Stimulated activated CD4-positive, alpha-beta T cell treated with anti-CD3 and anti-CD28 coated beads, Interleukin-1b, Interleukin-23, amount 100 ng/mL, for 24 hours (primary cell): ENCODE data around the gene HTR4.
A peak's percentile ranks its signal among the peaks of the same experiment; 100 is the strongest.

Experiments
- DNase-seq, 4 experiments: peaks; one replicate each; pipeline ENCODE4 v3.0.0-alpha.2; 2020; ENCODE audit warnings: low read depth in 4 of 4, low spot score in 1 of 4

Gene HTR4

DNA sequence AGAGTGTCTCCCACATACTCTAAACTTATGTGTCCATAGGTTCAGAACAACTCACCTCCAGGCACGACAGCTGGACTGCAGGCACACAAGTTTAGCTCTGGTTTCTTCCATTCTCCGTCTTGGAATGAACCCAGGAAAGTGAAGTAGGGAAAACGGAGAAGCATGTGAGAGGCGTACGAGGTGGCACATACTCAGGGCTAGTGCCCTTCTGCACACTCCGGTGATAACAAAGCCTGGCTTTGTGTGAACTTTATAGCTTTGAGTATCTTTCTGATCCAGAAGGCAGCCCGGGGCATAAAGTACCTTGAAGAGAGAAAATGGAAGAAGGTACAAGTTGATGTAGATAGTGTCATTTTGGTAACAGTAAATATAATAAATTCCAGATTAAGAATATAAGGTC, 11.1 kb upstream of the HTR4 start:
- no peak for DNase-seq

DNA sequence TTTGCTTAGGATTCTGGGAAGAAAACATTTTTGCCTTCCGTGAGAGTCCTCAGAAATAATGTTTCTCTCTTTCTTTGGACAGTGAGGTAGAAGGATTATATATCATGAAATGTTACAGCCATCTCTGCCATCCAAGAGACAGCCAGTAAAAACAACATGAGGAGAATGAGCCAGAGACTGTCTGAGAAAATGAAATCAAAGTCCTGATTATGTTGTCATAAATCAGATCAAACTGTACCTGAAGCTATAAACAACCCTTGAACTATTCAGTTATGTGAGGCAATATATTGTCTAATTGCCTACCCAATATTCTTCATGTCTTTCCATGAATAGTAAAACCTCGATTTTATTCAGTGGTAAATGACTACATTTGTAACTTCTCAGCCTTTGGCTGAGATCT, 9.2 kb upstream of the HTR4 start:
- no peak for DNase-seq

GRCh38 chr5:148660346-148660660, 6.0 kb upstream of the HTR4 start:
- DNase-seq = no peak

DNA sequence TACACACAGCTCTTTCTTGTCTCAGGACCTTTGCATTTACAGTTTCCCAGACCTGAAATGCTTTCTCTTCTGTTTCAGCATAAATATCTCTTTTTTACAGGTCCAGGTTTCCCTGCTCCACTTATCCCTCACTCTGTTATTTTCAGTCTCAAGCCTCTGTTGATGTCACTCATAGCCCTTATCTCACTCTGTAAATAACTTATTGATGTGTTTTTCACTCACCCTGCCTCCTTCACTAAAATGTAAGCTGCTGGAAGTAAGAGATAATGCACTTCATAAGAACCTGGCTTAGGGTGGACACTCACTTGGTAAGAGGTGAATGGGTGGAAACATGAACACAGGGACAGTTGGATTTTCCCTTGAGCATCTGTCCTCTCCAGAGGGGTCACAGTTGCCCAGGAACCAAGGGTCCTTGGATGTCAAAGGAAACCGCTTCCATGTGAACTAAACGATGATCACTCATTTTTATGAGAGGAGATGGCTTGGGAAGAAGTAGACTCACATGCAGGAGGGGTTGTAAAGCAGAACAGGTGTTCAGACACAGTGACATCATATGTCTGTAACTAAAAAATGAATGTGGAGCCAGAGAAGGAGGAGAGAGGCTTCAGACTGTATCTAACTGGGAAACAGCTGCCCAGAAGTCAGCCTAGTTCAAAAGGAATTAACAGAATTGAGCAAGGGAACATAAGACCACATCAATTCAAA, 5.5 kb upstream of the HTR4 start:
- DNase-seq = no peak

DNA sequence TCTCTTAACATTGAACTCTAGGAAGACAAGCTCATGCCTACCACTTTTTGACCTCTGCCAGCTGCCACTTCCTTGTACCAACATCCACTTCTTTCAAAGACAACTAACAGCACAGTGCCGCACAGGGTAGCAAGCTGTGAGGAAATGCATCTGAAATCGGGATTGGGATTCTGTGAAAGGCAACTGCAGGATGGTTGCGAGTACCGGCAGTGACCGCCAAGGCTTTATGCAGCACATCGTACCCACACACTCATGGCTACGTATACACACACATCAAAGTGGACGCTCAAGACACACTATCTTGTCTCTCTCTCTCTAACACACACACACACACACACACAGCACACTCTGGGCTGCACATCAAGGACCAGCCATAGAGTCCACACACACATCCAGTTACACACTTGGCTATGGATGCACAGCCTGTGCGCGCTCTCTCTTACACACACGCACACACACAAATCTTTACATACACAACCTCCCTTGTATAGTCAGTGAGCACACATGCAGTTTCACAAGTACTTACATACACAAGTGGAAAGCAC, 964 bp downstream of the HTR4 start:
- DNase-seq = no peak

GRCh38 chr5:148651528-148651927, 2.8 kb downstream of the HTR4 start:
- DNase-seq = no peak

GRCh38 chr5:148645527-148645926, 8.8 kb downstream of the HTR4 start:
- DNase-seq = no peak

DNA sequence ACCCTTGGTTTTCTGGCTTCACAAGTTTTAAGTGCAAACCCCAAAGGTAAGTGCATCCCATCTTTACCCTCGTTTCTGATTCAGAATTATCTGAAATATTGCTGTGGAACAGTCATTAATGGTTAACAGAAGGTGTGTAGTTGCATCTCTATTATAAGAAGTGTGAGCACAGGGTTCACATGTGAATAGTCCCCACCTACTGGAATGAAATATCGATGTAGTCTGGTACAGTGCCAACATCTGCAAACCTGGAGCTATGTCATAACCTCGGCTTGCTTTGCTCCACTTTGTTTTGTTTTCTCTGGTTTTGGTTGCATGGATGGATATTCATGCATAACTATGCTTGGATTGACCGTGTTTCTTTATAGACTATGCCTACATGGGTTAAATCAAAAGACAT, 12.6 kb downstream of the HTR4 start:
- DNase-seq = no peak

- no peak for DNase-seq
Measured at GRCh38 chr5:148640471-148640870, 13.9 kb downstream of the HTR4 start.

DNA sequence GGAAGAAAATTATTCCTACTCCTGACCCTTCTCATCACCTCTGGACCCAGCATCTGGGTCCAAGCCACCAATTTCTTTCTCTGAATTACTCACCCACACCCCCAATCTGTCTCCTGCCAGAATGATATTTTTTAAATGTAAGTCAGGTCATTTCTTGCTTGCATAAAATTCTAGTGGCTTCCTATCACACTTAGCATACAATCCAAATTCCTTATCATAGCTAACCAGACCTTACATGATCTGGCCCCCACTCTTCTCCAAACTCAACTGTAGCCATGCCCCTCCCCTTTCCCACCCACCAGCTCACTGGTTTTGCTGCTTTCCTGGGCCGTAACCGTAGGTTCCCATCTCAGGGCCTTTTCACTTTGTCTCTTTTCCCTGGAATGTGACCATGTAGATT, 15.2 kb downstream of the HTR4 start:
- no peak for DNase-seq

GRCh38 chr5:148636353-148636752, 18.0 kb downstream of the HTR4 start:
- no peak for DNase-seq

DNA sequence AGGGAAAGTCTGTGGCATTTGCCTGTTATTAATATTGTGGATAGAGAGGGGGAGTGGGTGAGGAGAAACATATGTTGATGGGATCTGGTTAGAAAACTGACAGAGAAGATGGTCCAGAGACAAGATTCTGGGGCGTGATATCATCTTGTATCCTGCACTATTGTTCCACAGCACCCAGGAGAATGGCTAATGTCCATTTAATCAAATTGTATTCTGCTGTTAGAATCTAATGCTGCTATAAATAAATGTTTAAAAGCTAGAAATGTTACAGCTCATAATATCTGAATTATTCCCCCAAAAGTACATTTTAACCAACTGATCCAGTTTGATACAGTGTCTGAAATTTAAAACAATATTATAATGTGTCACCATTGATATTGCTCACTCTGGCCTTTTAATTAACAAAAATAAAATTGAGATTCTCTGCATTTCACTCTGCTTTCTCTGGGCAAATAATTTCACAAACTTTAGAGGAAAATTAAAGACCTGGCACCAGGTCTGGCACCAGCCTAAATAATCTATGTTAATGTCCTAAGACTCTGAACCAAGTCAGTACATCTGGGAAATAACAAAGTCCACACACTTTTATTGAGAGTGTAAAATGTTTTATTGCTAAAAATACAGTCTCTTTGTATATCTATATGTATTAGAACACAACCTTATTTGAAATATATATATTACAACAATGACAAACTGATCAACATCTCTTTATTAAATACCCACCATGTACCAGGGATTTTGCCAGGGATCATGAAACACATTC, 18.8 kb downstream of the HTR4 start:
- DNase-seq = no peak

DNA sequence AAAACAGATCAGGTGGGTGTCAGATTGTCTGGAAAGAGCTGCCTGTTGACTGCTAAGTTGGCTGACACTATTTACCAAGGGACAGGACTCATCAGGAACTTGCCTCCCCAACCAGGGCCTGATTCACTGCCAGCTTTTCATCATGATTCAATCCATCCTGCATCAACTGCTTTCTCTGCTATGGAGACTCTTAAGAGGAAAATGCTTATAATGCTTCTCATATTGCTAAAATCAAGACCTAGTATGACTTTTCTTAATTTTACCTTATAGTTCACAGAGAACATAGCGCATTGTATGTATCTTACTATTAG, 21.3 kb downstream of the HTR4 start:
- DNase-seq = no peak

- DNase-seq = no peak
Measured at GRCh38 chr5:148632255-148633066, 21.9 kb downstream of the HTR4 start.

DNA sequence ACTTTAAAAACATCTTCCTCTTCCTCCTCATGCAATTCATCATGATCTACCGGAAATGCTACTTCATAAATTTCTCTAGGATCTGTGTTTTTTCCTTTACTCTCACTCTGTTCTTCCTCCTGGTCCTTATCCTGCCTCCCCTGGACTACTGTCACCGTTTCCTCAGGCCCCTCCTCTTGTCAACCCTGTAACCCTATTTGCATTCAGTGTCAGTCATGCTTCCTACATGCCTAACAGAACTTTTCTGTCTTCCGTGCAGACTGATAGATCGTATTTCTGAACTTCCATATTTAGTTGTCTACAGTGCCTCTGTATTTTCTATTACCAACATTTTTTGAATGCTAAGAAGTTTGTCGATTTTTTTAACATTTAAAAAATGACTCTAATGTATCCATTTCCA, 27.3 kb downstream of the HTR4 start:
- DNase-seq = no peak

DNA sequence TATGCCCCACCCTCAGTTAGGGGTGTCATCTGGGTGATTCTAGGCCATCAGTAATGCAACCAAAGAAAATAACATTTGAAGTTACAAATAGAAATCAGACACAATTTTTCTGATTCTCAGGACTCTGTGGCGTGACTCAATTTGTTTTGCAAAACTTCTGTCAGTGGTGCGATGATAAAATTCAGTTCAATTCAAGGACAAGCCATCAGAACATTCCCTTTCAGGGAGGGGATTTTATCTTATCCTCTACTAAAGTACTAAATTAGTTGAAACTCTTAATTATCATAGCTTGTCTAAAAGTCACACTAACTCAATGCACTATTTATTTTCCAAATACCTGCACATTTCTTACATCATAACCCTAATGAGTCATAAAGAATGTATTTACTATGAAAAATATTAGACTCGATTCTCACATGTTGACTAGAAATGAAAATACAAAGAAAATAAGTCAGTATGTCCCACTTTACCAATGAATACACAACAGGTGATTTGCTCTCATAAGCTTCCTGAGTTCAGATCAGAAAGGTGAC, 28.2 kb downstream of the HTR4 start:
- no peak for DNase-seq

DNA sequence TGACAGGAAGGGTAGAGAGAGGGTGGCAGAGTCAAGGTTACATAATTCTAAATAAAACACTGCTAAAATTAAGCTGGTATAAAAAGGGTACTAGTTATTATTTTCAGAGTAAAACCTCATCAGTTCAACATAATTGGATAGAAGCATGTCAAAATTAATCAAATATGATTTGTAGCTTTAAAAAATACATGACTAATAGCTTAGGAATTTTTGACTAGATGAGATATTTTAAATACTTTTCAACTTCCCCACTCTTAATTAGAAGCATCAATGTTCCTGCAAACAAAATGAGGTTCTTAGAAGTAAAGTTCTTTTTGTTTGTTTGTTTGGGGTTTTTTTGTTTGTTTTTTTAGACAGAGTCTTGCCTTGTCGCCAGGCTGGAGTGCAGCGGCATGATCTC, 29.1 kb downstream of the HTR4 start:
- no peak for DNase-seq

DNA sequence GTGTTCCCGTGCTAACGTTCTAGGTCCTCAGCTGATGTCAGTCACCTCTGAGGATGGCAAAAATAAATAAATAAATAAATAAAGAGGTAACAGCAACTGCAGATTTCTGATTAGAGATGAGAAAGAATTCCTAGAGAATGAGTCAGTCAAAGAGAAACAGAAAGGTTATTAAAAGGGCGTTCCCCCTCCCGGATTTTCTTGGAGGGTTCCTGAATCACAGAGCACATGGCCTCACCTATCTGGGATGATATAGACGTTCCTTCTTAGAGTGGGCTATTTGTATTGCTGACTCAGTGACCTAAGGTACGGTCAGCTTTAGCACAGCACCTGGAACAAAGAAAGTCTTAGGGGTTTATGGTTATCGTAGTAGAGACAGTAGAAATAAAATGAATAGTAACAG, 30.6 kb downstream of the HTR4 start:
- DNase-seq = no peak

GRCh38 chr5:148623101-148623500, 31.2 kb downstream of the HTR4 start:
- no peak for DNase-seq

GRCh38 chr5:148620696-148621095, 33.6 kb downstream of the HTR4 start:
- DNase-seq = peak in 1 of 4 experiments; percentile 2

DNA sequence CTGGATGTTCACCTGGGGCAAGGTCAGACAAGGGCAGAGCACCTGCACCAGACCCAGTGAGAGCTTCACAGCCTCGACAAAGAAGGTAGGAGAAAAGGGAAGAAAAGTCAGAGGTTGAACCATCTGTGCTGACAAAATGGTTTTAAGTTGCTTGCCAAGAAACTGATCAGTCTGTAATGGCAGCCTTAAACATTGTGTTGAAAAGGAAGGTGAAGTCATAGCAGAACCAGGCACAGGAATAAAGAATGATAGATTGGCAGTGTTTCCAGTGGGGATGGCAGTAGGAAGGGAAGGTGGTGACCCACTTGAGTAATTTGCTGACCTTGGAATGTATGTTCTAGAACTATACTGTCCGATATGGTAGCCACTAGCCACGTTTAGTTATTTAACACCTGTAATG, 34.2 kb downstream of the HTR4 start:
- DNase-seq = no peak

DNA sequence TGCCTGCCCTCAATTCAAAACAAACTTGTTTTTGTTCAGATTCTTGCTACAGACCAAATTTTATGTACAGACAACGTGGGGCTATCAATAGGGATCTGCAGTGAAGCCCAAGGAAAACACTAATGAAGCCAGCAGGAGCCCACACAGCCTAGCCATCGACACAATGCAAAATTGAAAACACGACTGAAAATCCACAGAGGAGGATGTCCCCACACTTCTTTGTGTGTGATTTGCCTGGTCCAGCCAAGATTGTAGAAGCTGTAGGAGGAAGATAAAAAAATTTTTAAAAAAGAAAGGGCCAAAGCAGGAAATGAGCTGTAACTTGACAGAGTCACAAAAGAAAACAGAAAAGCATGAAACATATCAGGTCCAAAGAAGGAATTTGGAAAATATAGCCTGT, 34.8 kb downstream of the HTR4 start:
- no peak for DNase-seq
